IMR-90 (cell line): ENCODE data around the gene ZNF750. TPM values are rescaled to one million over a fixed set of nuclear protein-coding genes. Genes with fewer than 3 reads are reported as not detected.

Experiments used
- ATAC-seq: fragments of 200-7000 bp; cut with Tn5 transposase; 2 replicates; pipeline ENCODE4 v1.9.1; 2020; ENCODE audit warnings: low read depth, mild to moderate bottlenecking, moderate library complexity
- BruUV-seq: library from RNA; stranded (reverse); fragments of 400-500 nt; replicated peaks from 2 replicates; lab custom pipeline; 2021; lab: Mats Ljungman, UMichigan
- CTCF ChIA-PET: fragments of 300-600 bp; formaldehyde crosslinking; extraction: SDS; loops from one replicate; lab custom pipeline; 2021; ENCODE audit warnings: antibody characterized with exemption; lab: Yijun Ruan, JAX
- POLR2A ChIA-PET: fragments of 300-600 bp; sonication (Branson Sonifier 250); formaldehyde crosslinking; loops from one replicate; lab custom pipeline; 2022; ENCODE audit warnings: antibody characterized with exemption; ENCODE audit not compliant: unreplicated experiment; lab: Charles Lee
- DNase-seq: peaks from one replicate; pipeline ENCODE4 v3.0.0; 2013
- H2AFZ ChIP-seq: replicated peaks from 2 replicates; pipeline ENCODE3; 2013; ENCODE audit warnings: low read length, mild to moderate bottlenecking; ENCODE audit not compliant: poor library complexity
- H2AK5ac ChIP-seq: 2 replicates; pipeline ENCODE4 v1.6.1; 2013; ENCODE audit warnings: low read depth, low read length, inconsistent platforms
- H2AK9ac ChIP-seq: replicated peaks from 2 replicates; pipeline ENCODE3; 2013; ENCODE audit warnings: mild to moderate bottlenecking, low read depth, low read length, moderate library complexity; ENCODE audit not compliant: poor library complexity
- H2BK120ac ChIP-seq: 2 replicates; pipeline ENCODE4 v1.6.1; 2013; ENCODE audit warnings: low read depth, low read length, inconsistent platforms
- H2BK15ac ChIP-seq: 3 replicates; pipeline ENCODE4 v1.6.1; 2013; ENCODE audit warnings: low read depth, low read length, inconsistent platforms
- H2BK20ac ChIP-seq: 2 replicates; pipeline ENCODE4 v1.6.1; 2013; ENCODE audit warnings: low read depth, mild to moderate bottlenecking, inconsistent platforms, low read length, moderate library complexity
- H2BK5ac ChIP-seq: 2 replicates; pipeline ENCODE4 v1.6.1; 2013; ENCODE audit warnings: mild to moderate bottlenecking, low read depth, low read length, inconsistent platforms; ENCODE audit not compliant: poor library complexity, severe bottlenecking
- H3K14ac ChIP-seq: replicated peaks from 2 replicates; pipeline ENCODE4 v1.6.1; 2013; ENCODE audit warnings: low read depth, low read length, inconsistent platforms
- H3K18ac ChIP-seq: 2 replicates; pipeline ENCODE4 v1.6.1; 2013; ENCODE audit warnings: low read depth, low read length, control low read depth
- H3K23ac ChIP-seq: 2 replicates; pipeline ENCODE4 v1.6.1; 2013; ENCODE audit warnings: low read depth, low read length, inconsistent platforms
- H3K27ac ChIP-seq: 2 replicates; pipeline ENCODE4 v1.5.1; 2013; ENCODE audit warnings: mild to moderate bottlenecking, control low read depth, low read length; ENCODE audit not compliant: insufficient read depth
- H3K27me3 ChIP-seq: 2 replicates; pipeline ENCODE4 v1.6.1; 2013; ENCODE audit warnings: low read length; ENCODE audit not compliant: control insufficient read depth, insufficient read depth
- H3K36me3 ChIP-seq: 2 replicates; pipeline ENCODE4 v1.6.1; 2013; ENCODE audit warnings: low read length, mixed read lengths; ENCODE audit not compliant: control insufficient read depth, insufficient read depth
- H3K4ac ChIP-seq: 2 replicates; pipeline ENCODE4 v1.6.1; 2013; ENCODE audit warnings: low read depth, low read length, inconsistent platforms
- H3K4me1 ChIP-seq: 2 replicates; pipeline ENCODE4 v1.6.1; 2013; ENCODE audit warnings: low read length, mixed read lengths; ENCODE audit not compliant: control insufficient read depth, insufficient read depth
- H3K4me2 ChIP-seq: 2 replicates; pipeline ENCODE4 v1.6.1; 2013; ENCODE audit warnings: low read depth, mild to moderate bottlenecking, control low read depth, low read length, moderate library complexity
- H3K4me3 ChIP-seq: 2 replicates; pipeline ENCODE4 v1.5.1; 2013; ENCODE audit warnings: low read depth, mild to moderate bottlenecking, control low read depth, low read length, moderate library complexity; ENCODE audit not compliant: insufficient read depth
- H3K56ac ChIP-seq: 2 replicates; pipeline ENCODE4 v1.6.1; 2013; ENCODE audit warnings: low read length, inconsistent platforms; ENCODE audit not compliant: insufficient read depth; ENCODE audit errors: extremely low read depth
- H3K79me1 ChIP-seq, 2 experiments: 2 replicates each; pipeline ENCODE4 v1.6.1; 2013; ENCODE audit warnings: low read length in 2 of 2, inconsistent platforms in 1 of 2, low read depth in 1 of 2
- H3K9ac ChIP-seq: 2 replicates; pipeline ENCODE4 v1.6.1; 2013; ENCODE audit warnings: low read depth, low read length, control low read depth
- H3K9me1 ChIP-seq: 2 replicates; pipeline ENCODE4 v1.6.1; 2013; ENCODE audit warnings: low read length, inconsistent platforms; ENCODE audit not compliant: insufficient read depth
- H3K9me3 ChIP-seq: 2 replicates; pipeline ENCODE4 v1.6.1; 2013; ENCODE audit warnings: low read length; ENCODE audit not compliant: control insufficient read depth, insufficient read depth
- H4K20me1 ChIP-seq: 2 replicates; pipeline ENCODE4 v1.6.1; 2013; ENCODE audit warnings: low read length, inconsistent platforms; ENCODE audit not compliant: insufficient read depth
- H4K5ac ChIP-seq: 2 replicates; pipeline ENCODE4 v1.6.1; 2013; ENCODE audit warnings: mild to moderate bottlenecking, low read depth, low read length, control low read depth
- H4K8ac ChIP-seq, 2 experiments: 2 replicates each; pipeline ENCODE4 v1.6.1; 2013; ENCODE audit warnings: low read depth in 2 of 2, low read length in 2 of 2, control low read depth in 1 of 2, inconsistent platforms in 1 of 2
- H4K91ac ChIP-seq: 2 replicates; pipeline ENCODE4 v1.6.1; 2013; ENCODE audit warnings: low read depth, low read length, inconsistent platforms; ENCODE audit not compliant: insufficient read depth
- MAFK ChIP-seq: IDR thresholded peaks from 2 replicates; pipeline ENCODE4 v1.6.1; 2012; ENCODE audit warnings: low read depth, low read length, improper control_type of control experiment
- RAD21 ChIP-seq: IDR thresholded peaks from 2 replicates; pipeline ENCODE4 v1.6.1; 2012; ENCODE audit warnings: low read length, improper control_type of control experiment
- SMC3 ChIP-seq: fragments of 150-350 bp; IDR thresholded peaks from 2 replicates; pipeline ENCODE4 v1.6.1; 2016; ENCODE audit warnings: low read depth, mild to moderate bottlenecking, antibody characterized with exemption, low read length, moderate library complexity
- WGBS, 2 experiments: methylation state at CpG; one replicate each; pipeline versions ENCODE4 v1.1.5 to v1.1.7; 2013; ENCODE audit warnings: missing lambda C conversion rate in 2 of 2; ENCODE audit not compliant: insufficient read length in 1 of 2; ENCODE audit errors: extremely low coverage in 2 of 2; 5-methylcytosine and 5-hydroxymethylcytosine counted together
- dilution Hi-C: fragments of 300-500 bp; cut with HindIII; formaldehyde crosslinking; loops from one replicate; pipeline ENCODE4 v1.14.3; 2018; ENCODE audit warnings: low sequenced_read_pairs; ENCODE audit not compliant: unreplicated experiment
- in situ Hi-C: fragments of 300-500 bp; cut with MboI; formaldehyde crosslinking; loops from 3 replicates; pipeline ENCODE4 v1.14.3; 2019; ENCODE audit warnings: low sequenced_read_pairs, inconsistent platforms, mixed read lengths
- intact Hi-C: fragments of 100-400 bp; cut with micrococcal nuclease; formaldehyde crosslinking; loops from 2 replicates; pipeline ENCODE4 v1.10.0; 2022
- polyA plus RNA-seq, 3 experiments: library from polyadenylated mRNA; depleted of rRNA; stranded (reverse); fragments of >200 nt; gene quantifications; 2 replicates each; pipeline ENCODE4 v1.2.3, GENCODE V29; 2012; ENCODE audit warnings: low replicate concordance in 1 of 3
- total RNA-seq: library from RNA; depleted of rRNA; stranded (reverse); fragments of >200 nt; gene quantifications from 2 replicates; pipeline ENCODE4 v1.2.3, GENCODE V29; 2012
- TF ChIP-seq, protein P1 (sequence below): fragments of 150-350 bp; IDR thresholded peaks from 2 replicates; pipeline ENCODE4 v1.6.1; 2017; ENCODE audit warnings: mild to moderate bottlenecking, antibody characterized with exemption, low read length, low read depth

Gene ZNF750
- total and polyA plus RNA-seq, 2 of the 4 experiments (the other 2 are of a cell fraction): not detected

DNA sequence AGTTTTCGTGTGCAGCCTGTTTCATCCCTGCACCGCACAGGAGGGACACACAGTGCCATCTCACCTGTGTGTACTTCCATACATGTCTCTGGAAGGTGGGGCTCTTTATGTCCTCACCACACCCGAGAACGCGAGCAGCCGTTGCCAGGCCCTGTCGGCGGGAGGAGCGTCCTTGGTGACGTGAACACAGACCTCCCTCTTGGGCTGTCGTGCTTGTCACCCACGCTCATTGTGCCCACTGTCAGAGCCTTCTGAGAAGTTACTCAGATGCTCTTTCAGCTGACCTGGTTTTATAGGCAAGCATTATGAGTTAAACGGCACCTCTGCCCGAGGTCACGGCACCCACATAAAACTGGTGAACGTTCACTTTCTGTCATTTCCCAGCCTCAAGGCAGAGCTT, 40.2 kb downstream of the ZNF750 start:
- ChIA-PET POLR2A (no interaction called here), CTCF (no interaction called here)

More for the DNA sequence above, 40.2 kb downstream of the ZNF750 start:
- Histone ChIP-seq H2BK5ac (no peak overlapping the region), H2AFZ (no peak overlapping the region), H3K36me3 (peaks cover 8% of the 10 kb centered on the region), H2AK9ac (no peak overlapping the region), H4K8ac (no peak overlapping the region), H3K4me1 (no peaks in the 10 kb centered on the region), H2BK120ac (no peak overlapping the region), H3K23ac (no peak overlapping the region), H3K18ac (no peak overlapping the region), H3K4ac (no peak overlapping the region), H3K9me1 (no peaks in the 10 kb centered on the region), H3K4me2 (no peak overlapping the region), H3K9ac (no peak overlapping the region), H3K9me3 (no peaks in the 10 kb centered on the region), H3K27ac (no peak overlapping the region), H3K4me3 (no peak overlapping the region), H2BK15ac (no peak overlapping the region), H4K91ac (no peak overlapping the region), H3K56ac (no peak overlapping the region), H3K14ac (no peak overlapping the region; the same call in 1 of the 2 replicates), H3K79me1 (peaks cover 8 to 53% of the 10 kb centered on the region in 2 experiments), H4K5ac (no peak overlapping the region), H3K27me3 (no peaks in the 10 kb centered on the region), H2AK5ac (no peak overlapping the region), H4K20me1 (peaks cover 18% of the 10 kb centered on the region), H2BK20ac (no peak overlapping the region)
- WGBS, 2 experiments: 96% methylated on average over 14 of the region's 16 CpGs; no CpG with 5 or more reads in 1 of the 2 experiments
- in situ Hi-C loops (no loop called here), intact Hi-C loops (no loop called here), dilution Hi-C loops (no loop called here)
- BruUV-seq: no TSS peak
- ATAC-seq (no peak), DNase-seq (no peak)
- no peak for TF ChIP-seq SMC3
- no peak for TF ChIP-seq RAD21
- TF ChIP-seq, protein P1, sequence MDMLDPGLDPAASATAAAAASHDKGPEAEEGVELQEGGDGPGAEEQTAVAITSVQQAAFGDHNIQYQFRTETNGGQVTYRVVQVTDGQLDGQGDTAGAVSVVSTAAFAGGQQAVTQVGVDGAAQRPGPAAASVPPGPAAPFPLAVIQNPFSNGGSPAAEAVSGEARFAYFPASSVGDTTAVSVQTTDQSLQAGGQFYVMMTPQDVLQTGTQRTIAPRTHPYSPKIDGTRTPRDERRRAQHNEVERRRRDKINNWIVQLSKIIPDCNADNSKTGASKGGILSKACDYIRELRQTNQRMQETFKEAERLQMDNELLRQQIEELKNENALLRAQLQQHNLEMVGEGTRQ: no peak
- no peak for TF ChIP-seq MAFK
